Small intestine (tissue), 7 donors: ENCODE data around the gene MYO15B. TPM values are rescaled to one million over a fixed set of nuclear protein-coding genes. Genes with fewer than 3 reads are reported as not detected.

ENCODE experiments used
- DNase-seq, 2 donors: peaks; one replicate each; pipeline versions ENCODE4 v3.0.0 to v3.0.0-alpha.2; 2013
- FAIRE-seq: peaks from 2 replicates; lab custom pipeline; 2012; peaks lifted over from hg19 to GRCh38; lab: Jason Lieb, UNC
- H3K27ac ChIP-seq, 3 donors: one replicate each; pipeline ENCODE4 v1.5.1; 2013; ENCODE audit warnings: low read length in 2 of 3, mild to moderate bottlenecking in 2 of 3, control low read depth in 1 of 3, inconsistent platforms in 1 of 3, low read depth in 1 of 3, moderate library complexity in 1 of 3
- H3K27me3 ChIP-seq, 3 donors: one replicate each; pipeline ENCODE4 v1.6.1; 2013; ENCODE audit warnings: low read length in 3 of 3, inconsistent platforms in 1 of 3; ENCODE audit not compliant: control insufficient read depth in 3 of 3, insufficient read depth in 3 of 3
- H3K36me3 ChIP-seq, 3 donors: one replicate each; pipeline ENCODE4 v1.6.1; 2013; ENCODE audit warnings: low read length in 3 of 3, inconsistent platforms in 1 of 3, low read depth in 1 of 3, mild to moderate bottlenecking in 1 of 3, moderate library complexity in 1 of 3; ENCODE audit not compliant: control insufficient read depth in 3 of 3, insufficient read depth in 2 of 3
- H3K4me1 ChIP-seq, 3 donors: one replicate each; pipeline ENCODE4 v1.6.1; 2013; ENCODE audit warnings: low read length in 2 of 3, inconsistent platforms in 1 of 3, low read depth in 1 of 3, mild to moderate bottlenecking in 1 of 3, moderate library complexity in 1 of 3; ENCODE audit not compliant: control insufficient read depth in 3 of 3, insufficient read depth in 2 of 3
- H3K4me3 ChIP-seq, 3 donors: one replicate each; pipeline ENCODE4 v1.5.1; 2013; ENCODE audit warnings: low read length in 3 of 3, control low read depth in 1 of 3, inconsistent platforms in 1 of 3, low read depth in 1 of 3, mild to moderate bottlenecking in 1 of 3, moderate library complexity in 1 of 3
- H3K9me3 ChIP-seq, 2 donors: one replicate each; pipeline ENCODE4 v1.6.1; 2013; ENCODE audit warnings: low read depth in 1 of 2, low read length in 1 of 2; ENCODE audit not compliant: control insufficient read depth in 2 of 2, insufficient read depth in 1 of 2
- WGBS, 3 donors: extraction: QIAGEN DNeasy Blood & Tissue Kit; methylation state at CpG; one replicate each; pipeline ENCODE4 v1.1.7; 2013; 5-methylcytosine and 5-hydroxymethylcytosine counted together
- polyA plus RNA-seq, 4 donors: library from polyadenylated mRNA; stranded (reverse) in 3 of 4; unstranded in 1 of 4; fragments of 200-250 nt in 3 of 4; fragments of 120-200 nt in 1 of 4; gene quantifications; one replicate each; pipeline versions ENCODE4 v1.2.1 to v1.2.3, GENCODE V29; 2013
- donor health status: healthy with polysubstance abuse.
- donor health status: control.
- donor health status: control.
- donor health status: Bipolar disorder and iron deficiency.
- donor health status: healthy.

The MYO15B gene
- polyA plus RNA-seq, 4 donors: 279 to 3,618 (median 1,437) TPM

GRCh38 chr17:75546181-75546580 is 41.4 kb upstream of the MYO15B start:
- DNase-seq: no peak
- Histone ChIP-seq H3K9me3 (no peaks in the 10 kb centered on the region), H3K36me3 (peaks cover 2 to 86% (median 3%) of the 10 kb centered on the region in 3 donors), H3K4me1 (peaks cover 0 to 83% (median 1%) of the 10 kb centered on the region in 3 donors), H3K4me3 (no peak overlapping the region), H3K27me3 (no peaks in the 10 kb centered on the region), H3K27ac (peak overlapping the region in 1 of 3 donors; percentile 10)
- no peak for FAIRE-seq
- WGBS, 3 donors: 82 to 89% (median 85%) methylated on average over 13 of the region's 13 CpGs

- no peaks in the 10 kb centered on the region for H3K9me3 ChIP-seq
- no peak overlapping the region for H3K4me3 ChIP-seq
- H3K36me3 ChIP-seq: peaks cover 2 to 86% (median 3%) of the 10 kb centered on the region in 3 donors
- no peak for FAIRE-seq
- no peak for DNase-seq
- H3K27me3 ChIP-seq: no peaks in the 10 kb centered on the region
- H3K4me1 ChIP-seq: peaks cover 0 to 79% (median under 1%) of the 10 kb centered on the region in 3 donors
- 88 to 93% (median 92%) methylated on average over 9 of the region's 9 CpGs for WGBS, 3 donors
- peak overlapping the region in 2 of 3 donors; percentile 32 to 96 for H3K27ac ChIP-seq
Observed at GRCh38 chr17:75547091-75547490, 40.5 kb upstream of the MYO15B start.

- Histone ChIP-seq H3K27ac (peak overlapping the region; percentile 96 to 99 (median 99)), H3K9me3 (no peaks in the 10 kb centered on the region), H3K4me1 (peaks cover 0 to 73% (median 0%) of the 10 kb centered on the region in 3 donors), H3K27me3 (no peaks in the 10 kb centered on the region), H3K4me3 (no peak overlapping the region), H3K36me3 (peaks cover 4 to 84% (median 7%) of the 10 kb centered on the region in 3 donors)
- 28 to 59% (median 30%) methylated on average over 5 of the region's 5 CpGs for WGBS, 3 donors
- FAIRE-seq: no peak
- peak in 1 of 2 donors; percentile 32 for DNase-seq
Observed at GRCh38 chr17:75548813-75549212, 38.8 kb upstream of the MYO15B start.

GRCh38 chr17:75549246-75550138 is 38.1 kb upstream of the MYO15B start:
- peak overlapping the region; percentile 96 to 99 (median 99) for H3K27ac ChIP-seq
- FAIRE-seq: no peak
- H3K4me1 ChIP-seq: peaks cover 0 to 66% (median 0%) of the 10 kb centered on the region in 3 donors
- no peaks in the 10 kb centered on the region for H3K27me3 ChIP-seq
- no peak overlapping the region for H3K4me3 ChIP-seq
- no peaks in the 10 kb centered on the region for H3K9me3 ChIP-seq
- 13 to 60% (median 29%) methylated on average over 18 to 22 of the region's 22 CpGs for WGBS, 3 donors
- peak; percentile 94 to 97 for DNase-seq
- H3K36me3 ChIP-seq: peaks cover 4 to 84% (median 5%) of the 10 kb centered on the region in 3 donors

GRCh38 chr17:75550139-75550465 is 37.5 kb upstream of the MYO15B start:
- H3K27me3 ChIP-seq: no peaks in the 10 kb centered on the region
- H3K4me3 ChIP-seq: no peak overlapping the region
- peak overlapping the region; percentile 96 to 99 (median 99) for H3K27ac ChIP-seq
- H3K9me3 ChIP-seq: no peaks in the 10 kb centered on the region
- H3K36me3 ChIP-seq: peaks cover 4 to 78% (median 4%) of the 10 kb centered on the region in 3 donors
- DNase-seq (no peak), FAIRE-seq (no peak)
- H3K4me1 ChIP-seq: peaks cover 0 to 60% (median 0%) of the 10 kb centered on the region in 3 donors
- 10 to 53% (median 27%) methylated on average over 4 of the region's 4 CpGs for WGBS, 3 donors

- WGBS, 3 donors: 75 to 81% (median 80%) methylated on average over 7 of the region's 7 CpGs
- H3K27me3 ChIP-seq: no peaks in the 10 kb centered on the region
- peaks cover 0 to 62% (median 0%) of the 10 kb centered on the region in 3 donors for H3K4me1 ChIP-seq
- FAIRE-seq (no peak), DNase-seq (no peak)
- H3K36me3 ChIP-seq: peaks cover 4 to 78% (median 4%) of the 10 kb centered on the region in 3 donors
- peak overlapping the region; percentile 46 to 99 (median 96) for H3K27ac ChIP-seq
- no peak overlapping the region for H3K4me3 ChIP-seq
- no peaks in the 10 kb centered on the region for H3K9me3 ChIP-seq
Observed at GRCh38 chr17:75551266-75551665, 36.3 kb upstream of the MYO15B start.

GRCh38 chr17:75552425-75553294 is 34.9 kb upstream of the MYO15B start:
- DNase-seq: no peak
- Histone ChIP-seq H3K36me3 (peaks cover 4 to 70% (median 4%) of the 10 kb centered on the region in 3 donors), H3K4me1 (peaks cover 0 to 71% (median 2%) of the 10 kb centered on the region in 3 donors), H3K4me3 (no peak overlapping the region), H3K27me3 (no peaks in the 10 kb centered on the region), H3K9me3 (no peaks in the 10 kb centered on the region), H3K27ac (peak overlapping the region in 1 of 3 donors; percentile 51)
- 76 to 89% (median 88%) methylated on average over 14 of the region's 14 CpGs for WGBS, 3 donors
- FAIRE-seq: no peak
